OCI-LY7 (cell line): Measurements from ENCODE around the gene ACAA2. TPM values are rescaled to one million over a fixed set of nuclear protein-coding genes. Genes with fewer than 3 reads are reported as not detected.

Experiments
- BruUV-seq: library from RNA; stranded (reverse); fragments of 400-500 nt; replicated peaks from 2 replicates; lab custom pipeline; 2021; lab: Mats Ljungman, UMichigan
- CTCF ChIA-PET: fragments of 300-600 bp; sonication (Branson Sonifier 250); formaldehyde crosslinking; loops from one replicate; lab custom pipeline; 2022; ENCODE audit warnings: antibody characterized with exemption; ENCODE audit not compliant: unreplicated experiment; lab: Charles Lee
- POLR2A ChIA-PET: fragments of 300-600 bp; sonication (Branson Sonifier 250); formaldehyde crosslinking; loops from one replicate; lab custom pipeline; 2022; ENCODE audit warnings: antibody characterized with exemption; lab: Charles Lee
- DNase-seq: peaks from one replicate; pipeline ENCODE4 v3.0.0-alpha.2; 2015; ENCODE audit warnings: low spot score
- H2AFZ ChIP-seq: fragments of 200-600 bp; sonication (generic), shearing (Covaris generic); 2 replicates; pipeline ENCODE4 v1.6.1; 2014; ENCODE audit warnings: mild to moderate bottlenecking, antibody characterized with exemption, low read length, moderate library complexity
- H3K27ac ChIP-seq: fragments of 200-600 bp; sonication (generic); 2 replicates; pipeline ENCODE4 v1.5.1; 2014; ENCODE audit warnings: mixed run types, low read depth, mild to moderate bottlenecking, moderate library complexity, low read length, inconsistent platforms; ENCODE audit not compliant: poor library complexity, severe bottlenecking
- H3K36me3 ChIP-seq: fragments of 200-600 bp; sonication (generic); 2 replicates; pipeline ENCODE4 v1.6.1; 2014; ENCODE audit warnings: mild to moderate bottlenecking, antibody characterized with exemption, low read length, moderate library complexity, mixed read lengths; ENCODE audit not compliant: insufficient read depth
- H3K4me1 ChIP-seq: fragments of 200-600 bp; sonication (generic); 2 replicates; pipeline ENCODE4 v1.5.1; 2014; ENCODE audit warnings: mild to moderate bottlenecking, low read length; ENCODE audit not compliant: insufficient read depth, poor library complexity, severe bottlenecking
- H3K4me2 ChIP-seq: fragments of 200-600 bp; sonication (generic); 2 replicates; pipeline ENCODE4 v1.6.1; 2014; ENCODE audit warnings: mild to moderate bottlenecking, low read length
- H3K4me3 ChIP-seq: fragments of 200-600 bp; sonication (generic); 2 replicates; pipeline ENCODE4 v1.5.1; 2014; ENCODE audit warnings: mild to moderate bottlenecking, low read depth, low read length; ENCODE audit not compliant: poor library complexity, severe bottlenecking
- H3K79me2 ChIP-seq: fragments of 200-600 bp; sonication (generic); 2 replicates; pipeline ENCODE4 v1.6.1; 2016; ENCODE audit warnings: low read depth, mild to moderate bottlenecking, low read length, moderate library complexity, mixed read lengths; ENCODE audit not compliant: insufficient read depth
- H3K9me2 ChIP-seq: fragments of 200-600 bp; sonication (generic); 2 replicates; pipeline ENCODE4 v1.6.1; 2016; ENCODE audit warnings: mild to moderate bottlenecking, low read length, mixed read lengths; ENCODE audit not compliant: insufficient read depth
- H3K9me3 ChIP-seq: fragments of 200-600 bp; sonication (generic); 2 replicates; pipeline ENCODE4 v1.6.1; 2014; ENCODE audit warnings: mild to moderate bottlenecking, mixed run types, low read length, mixed read lengths
- H4K20me1 ChIP-seq: fragments of 200-600 bp; sonication (generic); 2 replicates; pipeline ENCODE4 v1.6.1; 2014; ENCODE audit warnings: mild to moderate bottlenecking, antibody characterized with exemption, low read length, moderate library complexity, mixed read lengths; ENCODE audit not compliant: insufficient read depth
- CTCF ChIP-seq: fragments of 200-600 bp; sonication (generic); conservative IDR thresholded peaks from 2 replicates; pipeline ENCODE4 v1.5.1; 2014; ENCODE audit warnings: mild to moderate bottlenecking, antibody characterized with exemption, low read length, moderate library complexity, mixed read lengths
- EZH2phosphoT487 ChIP-seq: fragments of 200-600 bp; sonication (generic); IDR thresholded peaks from 2 replicates; pipeline ENCODE4 v1.6.1; 2018; ENCODE audit warnings: low read depth, borderline replicate concordance, mild to moderate bottlenecking, mixed run types, antibody characterized with exemption, low read length, moderate library complexity, mixed read lengths
- intact Hi-C: fragments of 100-400 bp; cut with micrococcal nuclease; formaldehyde crosslinking; loops from one replicate; pipeline ENCODE4 v1.10.0; 2022; ENCODE audit not compliant: unreplicated experiment
- total RNA-seq, 2 experiments: library from RNA; depleted of rRNA in 1 of 2; stranded (reverse); fragments of >200 nt in 1 of 2; shearing (Covaris generic) in 1 of 2; gene quantifications; 2 replicates each; pipeline ENCODE4 v1.2.3, GENCODE V29; 2014 to 2022

Gene ACAA2
- total RNA-seq, 2 experiments from 2014 or later = 30.8 to 54.4 TPM

GRCh38 chr18:49832221-49832647, 18.9 kb upstream of the ACAA2 start:
- Histone ChIP-seq H2AFZ (no peak overlapping the region), H3K4me2 (no peak overlapping the region), H3K27ac (no peak overlapping the region), H3K36me3 (no peaks in the 10 kb centered on the region), H3K4me3 (no peak overlapping the region), H4K20me1 (no peaks in the 10 kb centered on the region), H3K4me1 (no peaks in the 10 kb centered on the region), H3K79me2 (no peaks in the 10 kb centered on the region), H3K9me3 (no peaks in the 10 kb centered on the region), H3K9me2 (no peaks in the 10 kb centered on the region)
- ChIA-PET CTCF (no interaction called here), POLR2A (no interaction called here)
- TF ChIP-seq EZH2phosphoT487 (no peak), CTCF (no peak)
- intact Hi-C loops = no loop called here
- BruUV-seq = no TSS peak
- no peak for DNase-seq

- DNase-seq = no peak
- Histone ChIP-seq H3K36me3 (no peaks in the 10 kb centered on the region), H3K27ac (no peak overlapping the region), H3K9me3 (no peaks in the 10 kb centered on the region), H3K4me2 (no peak overlapping the region), H3K4me3 (no peak overlapping the region), H3K4me1 (no peaks in the 10 kb centered on the region), H4K20me1 (no peaks in the 10 kb centered on the region), H3K9me2 (no peaks in the 10 kb centered on the region), H3K79me2 (no peaks in the 10 kb centered on the region), H2AFZ (no peak overlapping the region)
- TF ChIP-seq CTCF = no peak
- TF ChIP-seq EZH2phosphoT487 = no peak
- ChIA-PET CTCF (no interaction called here), POLR2A (interaction anchor here (0.7 kb wide), 1 partner anchor 12 kb away, joined by 3 read pairs; no protein-coding TSS in a partner anchor)
- intact Hi-C loops = no loop called here
- BruUV-seq = no TSS peak
Observed at GRCh38 chr18:49827996-49828395, 14.7 kb upstream of the ACAA2 start.

GRCh38 chr18:49819823-49820671, 6.7 kb upstream of the ACAA2 start:
- Histone ChIP-seq H3K9me3 (no peaks in the 10 kb centered on the region), H3K27ac (no peak overlapping the region), H3K36me3 (no peaks in the 10 kb centered on the region), H3K9me2 (no peaks in the 10 kb centered on the region), H3K4me1 (no peaks in the 10 kb centered on the region), H4K20me1 (no peaks in the 10 kb centered on the region), H3K4me2 (no peak overlapping the region), H2AFZ (no peak overlapping the region), H3K79me2 (no peaks in the 10 kb centered on the region), H3K4me3 (no peak overlapping the region)
- intact Hi-C loops = loop anchor here (10.0 kb wide), 1 partner anchor 555 kb away; the partner anchor contains the start of gene SKA1
- BruUV-seq = no TSS peak
- ChIA-PET CTCF (no interaction called here), POLR2A (no interaction called here)
- DNase-seq = no peak
- TF ChIP-seq CTCF (no peak), EZH2phosphoT487 (no peak)
